ENCODE measurements around the gene RNF212B. TPM values are rescaled to one million over a fixed set of nuclear protein-coding genes. Genes with fewer than 3 reads are reported as not detected.

RNF212B gene
- total RNA-seq, 2 experiments from 2014 or later = not detected

- H3K27me3 Mint-ChIP-seq = peaks cover 4% of the 10 kb centered on the region
- H3K9me3 Mint-ChIP-seq = no peaks in the 10 kb centered on the region
- no peaks in the 10 kb centered on the region for H3K36me3 Mint-ChIP-seq (ENCODE audit: low read depth)
- H3K4me1 Mint-ChIP-seq (ENCODE audit: low read depth) = no peaks in the 10 kb centered on the region
- no peak for DNase-seq
- H3K27ac Mint-ChIP-seq = no peak overlapping the region
- intact Hi-C loops (cut with micrococcal nuclease) = no loop called here
- CTCF ChIA-PET = interaction anchor here (1.0 kb wide), 1 partner anchor 58 kb away, joined by 3 read pairs; no protein-coding TSS in a partner anchor
- POLR2A ChIA-PET = no interaction called here
- TF ChIP-seq, protein P1, sequence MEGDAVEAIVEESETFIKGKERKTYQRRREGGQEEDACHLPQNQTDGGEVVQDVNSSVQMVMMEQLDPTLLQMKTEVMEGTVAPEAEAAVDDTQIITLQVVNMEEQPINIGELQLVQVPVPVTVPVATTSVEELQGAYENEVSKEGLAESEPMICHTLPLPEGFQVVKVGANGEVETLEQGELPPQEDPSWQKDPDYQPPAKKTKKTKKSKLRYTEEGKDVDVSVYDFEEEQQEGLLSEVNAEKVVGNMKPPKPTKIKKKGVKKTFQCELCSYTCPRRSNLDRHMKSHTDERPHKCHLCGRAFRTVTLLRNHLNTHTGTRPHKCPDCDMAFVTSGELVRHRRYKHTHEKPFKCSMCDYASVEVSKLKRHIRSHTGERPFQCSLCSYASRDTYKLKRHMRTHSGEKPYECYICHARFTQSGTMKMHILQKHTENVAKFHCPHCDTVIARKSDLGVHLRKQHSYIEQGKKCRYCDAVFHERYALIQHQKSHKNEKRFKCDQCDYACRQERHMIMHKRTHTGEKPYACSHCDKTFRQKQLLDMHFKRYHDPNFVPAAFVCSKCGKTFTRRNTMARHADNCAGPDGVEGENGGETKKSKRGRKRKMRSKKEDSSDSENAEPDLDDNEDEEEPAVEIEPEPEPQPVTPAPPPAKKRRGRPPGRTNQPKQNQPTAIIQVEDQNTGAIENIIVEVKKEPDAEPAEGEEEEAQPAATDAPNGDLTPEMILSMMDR (IDR thresholded peaks at IDR 0.05) = no peak
- no peak for ATAC-seq
- H3K4me3 Mint-ChIP-seq = no peak overlapping the region
These were observed 7.5 kb downstream of the RNF212B start for GRCh38 chr14:23245282-23245681.

DNA sequence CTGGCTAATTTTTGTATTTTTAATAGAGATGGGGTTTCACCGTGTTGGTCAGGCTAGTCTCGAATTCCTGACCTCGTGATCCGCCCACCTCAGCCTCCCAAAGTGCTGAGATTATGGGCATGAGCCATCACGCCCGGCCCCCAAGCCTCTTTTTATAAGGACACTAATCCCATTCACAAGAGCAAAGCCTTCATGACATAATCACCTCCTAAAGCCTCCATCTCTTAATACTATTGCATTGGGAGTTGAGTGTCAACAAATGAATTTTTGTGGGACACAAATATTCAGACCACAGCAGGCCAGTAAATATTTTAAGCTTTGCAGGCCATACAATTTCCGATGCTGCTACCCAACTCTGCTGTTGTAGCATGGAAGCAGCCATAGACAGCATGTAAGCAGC is 10.9 kb downstream of the RNF212B start:
- Mint-ChIP-seq H3K27ac (no peak overlapping the region), H3K27me3 (peaks cover 16% of the 10 kb centered on the region), H3K4me3 (no peak overlapping the region), H3K9me3 (no peaks in the 10 kb centered on the region), H3K36me3 (ENCODE audit: low read depth) (no peaks in the 10 kb centered on the region), H3K4me1 (ENCODE audit: low read depth) (no peaks in the 10 kb centered on the region)
- CTCF ChIA-PET = interaction anchor here (1.3 to 1.4 kb wide), 2 partner anchors 16 to 180 kb away, joined by 3 read pairs; no protein-coding TSS in a partner anchor
- POLR2A ChIA-PET = no interaction called here
- intact Hi-C loops (cut with micrococcal nuclease) = no loop called here
- no peak for ATAC-seq
- TF ChIP-seq, protein P1 (IDR thresholded peaks at IDR 0.05) = no peak
- DNase-seq = no peak

GRCh38 chr14:23249824-23250223 is 12.1 kb downstream of the RNF212B start:
- H3K27me3 Mint-ChIP-seq = peaks cover 17% of the 10 kb centered on the region
- no peaks in the 10 kb centered on the region for H3K36me3 Mint-ChIP-seq (ENCODE audit: low read depth)
- CTCF ChIA-PET = interaction anchor here (0.8 to 1.0 kb wide), 2 partner anchors 129 kb away, joined by 3 read pairs; no protein-coding TSS in a partner anchor
- H3K4me3 Mint-ChIP-seq = no peak overlapping the region
- TF ChIP-seq, protein P1 (IDR thresholded peaks at IDR 0.05) = no peak
- DNase-seq = no peak
- intact Hi-C loops (cut with micrococcal nuclease) = no loop called here
- no peaks in the 10 kb centered on the region for H3K9me3 Mint-ChIP-seq
- no peaks in the 10 kb centered on the region for H3K4me1 Mint-ChIP-seq (ENCODE audit: low read depth)
- POLR2A ChIA-PET = no interaction called here
- no peak overlapping the region for H3K27ac Mint-ChIP-seq
- ATAC-seq = no peak

GRCh38 chr14:23252006-23252405 is 14.3 kb downstream of the RNF212B start:
- Mint-ChIP-seq H3K9me3 (no peaks in the 10 kb centered on the region), H3K27ac (no peak overlapping the region), H3K27me3 (peaks cover 17% of the 10 kb centered on the region), H3K4me3 (no peak overlapping the region), H3K36me3 (ENCODE audit: low read depth) (no peaks in the 10 kb centered on the region), H3K4me1 (ENCODE audit: low read depth) (no peaks in the 10 kb centered on the region)
- DNase-seq (no peak), ATAC-seq (no peak)
- intact Hi-C loops (cut with micrococcal nuclease) = no loop called here
- ChIA-PET CTCF (no interaction called here), POLR2A (no interaction called here)
- TF ChIP-seq, protein P1 (IDR thresholded peaks at IDR 0.05) = no peak

DNA sequence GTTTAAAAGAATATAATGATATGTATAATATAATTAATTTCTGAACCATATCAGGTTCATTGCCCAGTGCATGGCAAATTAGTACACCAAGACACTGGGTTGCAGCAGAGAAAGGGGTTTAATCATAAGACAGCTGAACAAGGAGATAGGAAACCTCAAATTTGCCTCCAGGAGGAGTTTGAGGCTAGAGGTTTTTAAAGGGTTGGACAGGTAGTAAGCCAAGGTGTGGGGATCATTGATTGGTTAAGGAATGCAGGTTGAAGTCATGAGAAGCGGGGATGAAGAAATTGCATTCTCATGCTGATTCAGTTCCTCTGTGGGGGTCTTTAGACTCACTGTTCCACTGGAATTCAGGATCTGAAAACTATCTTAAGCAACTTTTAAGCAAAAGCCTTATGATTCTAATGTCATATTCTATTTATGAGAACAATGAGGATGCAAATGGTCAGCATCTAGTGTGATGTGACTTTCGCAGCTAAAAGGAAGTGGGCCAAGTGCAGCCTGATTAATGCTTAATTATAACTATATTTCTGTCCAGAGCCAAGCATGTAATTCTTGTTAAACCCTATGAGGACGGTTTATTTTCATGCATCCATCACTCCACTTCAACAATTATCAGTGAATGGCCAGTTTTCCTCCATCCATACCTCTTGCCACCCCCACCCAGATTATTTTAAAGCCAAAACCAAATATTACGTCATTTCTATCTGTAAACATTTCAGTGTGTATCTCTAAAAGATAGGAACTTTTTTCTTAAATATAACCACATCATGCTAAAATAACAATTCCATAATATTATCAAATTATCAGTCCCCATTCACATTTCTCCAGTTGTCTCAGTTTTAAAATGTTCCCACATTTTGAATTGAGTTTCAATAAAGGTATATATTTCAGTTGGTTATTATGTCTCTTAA is 14.9 kb downstream of the RNF212B start:
- Mint-ChIP-seq H3K9me3 (no peaks in the 10 kb centered on the region), H3K4me1 (ENCODE audit: low read depth) (no peaks in the 10 kb centered on the region), H3K27ac (no peak overlapping the region), H3K36me3 (ENCODE audit: low read depth) (no peaks in the 10 kb centered on the region), H3K4me3 (no peak overlapping the region), H3K27me3 (peaks cover 17% of the 10 kb centered on the region)
- TF ChIP-seq, protein P1 (IDR thresholded peaks at IDR 0.05) = no peak
- ChIA-PET POLR2A (no interaction called here), CTCF (no interaction called here)
- no peak for ATAC-seq
- no peak for DNase-seq
- intact Hi-C loops (cut with micrococcal nuclease) = no loop called here
